ENCODE data around the gene ZNF584. TPM values are rescaled to one million over a fixed set of nuclear protein-coding genes. Genes with fewer than 3 reads are reported as not detected.
"Not testable (repeated sequence)": the region's sequence is repeated elsewhere in the genome, so short reads cannot be mapped to it uniquely, and the experiment has no call there.

The ZNF584 gene
- total and polyA plus RNA-seq, 2 experiments from 2014 or later, result 2.3 to 8.1 TPM

DNA sequence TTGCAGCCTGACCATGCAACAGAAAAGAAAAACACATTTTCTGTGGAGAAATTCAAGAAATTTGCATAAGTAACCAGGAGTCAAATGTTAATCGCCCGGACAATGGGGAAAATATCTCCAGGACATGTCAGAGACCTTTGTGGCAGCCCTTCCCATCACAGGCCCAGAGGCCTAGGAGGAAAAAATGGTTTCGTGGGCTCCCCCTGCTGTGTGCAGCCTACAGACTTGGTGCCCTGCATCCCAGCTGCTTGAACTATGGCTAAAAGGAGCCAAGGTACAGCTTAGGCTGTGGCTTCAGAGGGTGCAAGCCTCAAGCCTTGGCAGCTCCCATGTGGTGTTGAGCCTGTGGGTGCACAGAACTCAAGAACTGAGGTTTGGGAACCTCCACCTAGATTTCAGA lies 40.4 kb downstream of the ZNF584 start:
- H3F3A ChIP-seq (replicated peaks; ENCODE audit: low read depth); H3K4me2 ChIP-seq; H3K27ac Mint-ChIP-seq; H3K9me2 ChIP-seq (ENCODE audit: insufficient read depth); H4K20me1 ChIP-seq (replicated peaks; ENCODE audit: insufficient read depth); H2AFZ ChIP-seq; H3K4me3 ChIP-seq; H3K4me1 ChIP-seq (ENCODE audit: insufficient read depth); DNase-seq (ENCODE audit: low spot score); H3K4me1 Mint-ChIP-seq; H3K36me3 ChIP-seq (ENCODE audit: insufficient read depth); ATAC-seq; H3K4me3 Mint-ChIP-seq; H3K27ac ChIP-seq (ENCODE audit: low read depth); H3K79me2 ChIP-seq (replicated peaks; ENCODE audit: insufficient read depth): not testable (repeated sequence)
- peaks cover 36% of the 10 kb centered on the region for H3K27me3 Mint-ChIP-seq (ENCODE audit: insufficient read depth, low read depth, poor library complexity)
- peaks cover 20% of the 10 kb centered on the region for H3K27me3 ChIP-seq (ENCODE audit: insufficient read depth)
- peaks cover 21% of the 10 kb centered on the region for H3K36me3 Mint-ChIP-seq (ENCODE audit: low read depth)
- H3K9me3 Mint-ChIP-seq, result peaks cover 51% of the 10 kb centered on the region

DNA sequence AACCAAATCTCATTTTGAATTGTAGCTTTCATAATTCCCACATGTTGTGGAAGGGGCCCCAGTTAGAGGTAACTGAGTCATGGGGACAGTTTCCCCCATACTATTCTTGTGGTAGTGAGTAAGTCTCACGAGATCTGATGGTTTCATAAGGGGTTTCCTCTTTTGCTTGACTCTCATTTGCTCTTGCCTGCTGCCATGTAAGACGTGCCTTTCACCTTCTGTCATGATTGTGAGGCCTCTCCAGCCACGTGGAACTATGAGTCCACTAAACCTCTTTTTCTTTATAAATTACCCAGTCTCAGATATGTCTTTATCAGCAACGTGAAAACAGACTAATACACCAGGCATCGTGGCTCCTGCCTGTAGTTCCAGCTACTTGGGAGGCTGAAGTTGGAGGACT lies 41.5 kb downstream of the ZNF584 start:
- not testable (repeated sequence) for H3K9me2 ChIP-seq (ENCODE audit: insufficient read depth); H3K36me3 ChIP-seq (ENCODE audit: insufficient read depth); H3K4me1 Mint-ChIP-seq; H4K20me1 ChIP-seq (replicated peaks; ENCODE audit: insufficient read depth); H3K27ac ChIP-seq (ENCODE audit: low read depth); H3K4me3 ChIP-seq; H3K27ac Mint-ChIP-seq; H3F3A ChIP-seq (replicated peaks; ENCODE audit: low read depth); H3K4me1 ChIP-seq (ENCODE audit: insufficient read depth); ATAC-seq; DNase-seq (ENCODE audit: low spot score); H3K4me3 Mint-ChIP-seq; H3K4me2 ChIP-seq; H3K79me2 ChIP-seq (replicated peaks; ENCODE audit: insufficient read depth); H2AFZ ChIP-seq
- peaks cover 29% of the 10 kb centered on the region for H3K27me3 Mint-ChIP-seq (ENCODE audit: insufficient read depth, low read depth, poor library complexity)
- peaks cover 21% of the 10 kb centered on the region for H3K36me3 Mint-ChIP-seq (ENCODE audit: low read depth)
- H3K9me3 Mint-ChIP-seq, result peaks cover 48% of the 10 kb centered on the region
- peaks cover 20% of the 10 kb centered on the region for H3K27me3 ChIP-seq (ENCODE audit: insufficient read depth)

DNA sequence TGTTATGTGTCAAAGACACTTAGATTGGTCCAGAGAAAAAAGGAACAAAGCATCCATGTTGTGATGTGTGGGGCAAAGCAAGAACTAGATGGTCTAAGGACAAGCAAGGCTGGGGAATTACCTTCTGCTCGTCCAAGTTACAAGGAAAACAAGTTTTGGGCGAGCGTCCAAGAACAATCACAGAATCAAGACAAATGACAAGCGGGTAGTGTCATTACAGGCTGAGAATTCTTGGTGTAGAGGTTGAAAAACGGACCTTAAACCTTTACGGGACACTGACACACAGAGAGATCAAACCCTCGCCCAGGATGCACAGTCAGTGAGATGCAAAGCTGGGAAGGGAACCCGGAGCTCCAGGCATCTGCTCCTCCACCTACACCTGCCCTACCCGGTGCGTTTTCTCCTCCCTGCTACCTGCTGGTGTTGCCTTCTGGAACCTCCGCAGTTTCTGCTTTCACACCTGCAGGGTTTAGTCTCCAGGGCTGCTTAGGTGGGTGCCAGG lies 42.5 kb downstream of the ZNF584 start:
- Mint-ChIP-seq H3K27ac (no peak overlapping the region), H3K9me3 (peaks cover 48% of the 10 kb centered on the region), H3K27me3 (ENCODE audit: insufficient read depth, low read depth, poor library complexity) (peaks cover 29% of the 10 kb centered on the region), H3K4me3 (peak overlapping the region; percentile 82), H3K36me3 (ENCODE audit: low read depth) (peaks cover 21% of the 10 kb centered on the region), H3K4me1 (peaks cover 5% of the 10 kb centered on the region; the same call in 2 of the 3 replicates)
- Histone ChIP-seq H4K20me1 (replicated peaks; ENCODE audit: insufficient read depth) (no peaks in the 10 kb centered on the region), H3K27ac (ENCODE audit: low read depth) (no peak overlapping the region), H3K4me3 (peak overlapping the region; percentile 77), H2AFZ (peak overlapping the region; percentile 99), H3K4me2 (peak overlapping the region; percentile 90), H3K9me2 (ENCODE audit: insufficient read depth) (0 out of 2 replicates have a peak, but pooled peaks cover 6% of the 10 kb centered on the region), H3K79me2 (replicated peaks; ENCODE audit: insufficient read depth) (no peaks in the 10 kb centered on the region), H3K36me3 (ENCODE audit: insufficient read depth) (no peaks in the 10 kb centered on the region; the same call in 1 of the 2 replicates), H3F3A (replicated peaks; ENCODE audit: low read depth) (0 out of 2 replicates have a peak, but pooled peaks cover 3% of the 10 kb centered on the region), H3K27me3 (ENCODE audit: insufficient read depth) (peaks cover 20% of the 10 kb centered on the region), H3K4me1 (ENCODE audit: insufficient read depth) (no peaks in the 10 kb centered on the region; the same call in 1 of the 2 replicates)
- no peak for TF ChIP-seq CREB1 (CRISPR knock-in tag; IDR thresholded peaks at IDR 0.05; ENCODE audit: low read depth)
- no peak for TF ChIP-seq NANOG (IDR thresholded peaks at IDR 0.05; ENCODE audit: borderline replicate concordance)
- TF ChIP-seq EZH2phosphoT487 (IDR thresholded peaks at IDR 0.05; ENCODE audit: unreplicated experiment), result no peak
- TF ChIP-seq, protein P1, sequence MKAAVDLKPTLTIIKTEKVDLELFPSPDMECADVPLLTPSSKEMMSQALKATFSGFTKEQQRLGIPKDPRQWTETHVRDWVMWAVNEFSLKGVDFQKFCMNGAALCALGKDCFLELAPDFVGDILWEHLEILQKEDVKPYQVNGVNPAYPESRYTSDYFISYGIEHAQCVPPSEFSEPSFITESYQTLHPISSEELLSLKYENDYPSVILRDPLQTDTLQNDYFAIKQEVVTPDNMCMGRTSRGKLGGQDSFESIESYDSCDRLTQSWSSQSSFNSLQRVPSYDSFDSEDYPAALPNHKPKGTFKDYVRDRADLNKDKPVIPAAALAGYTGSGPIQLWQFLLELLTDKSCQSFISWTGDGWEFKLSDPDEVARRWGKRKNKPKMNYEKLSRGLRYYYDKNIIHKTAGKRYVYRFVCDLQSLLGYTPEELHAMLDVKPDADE (IDR thresholded peaks at IDR 0.05), result no peak
- TF ChIP-seq EZH2 (IDR thresholded peaks at IDR 0.05; ENCODE audit: low read depth, unreplicated experiment), result no peak
- TF ChIP-seq, protein P2, sequence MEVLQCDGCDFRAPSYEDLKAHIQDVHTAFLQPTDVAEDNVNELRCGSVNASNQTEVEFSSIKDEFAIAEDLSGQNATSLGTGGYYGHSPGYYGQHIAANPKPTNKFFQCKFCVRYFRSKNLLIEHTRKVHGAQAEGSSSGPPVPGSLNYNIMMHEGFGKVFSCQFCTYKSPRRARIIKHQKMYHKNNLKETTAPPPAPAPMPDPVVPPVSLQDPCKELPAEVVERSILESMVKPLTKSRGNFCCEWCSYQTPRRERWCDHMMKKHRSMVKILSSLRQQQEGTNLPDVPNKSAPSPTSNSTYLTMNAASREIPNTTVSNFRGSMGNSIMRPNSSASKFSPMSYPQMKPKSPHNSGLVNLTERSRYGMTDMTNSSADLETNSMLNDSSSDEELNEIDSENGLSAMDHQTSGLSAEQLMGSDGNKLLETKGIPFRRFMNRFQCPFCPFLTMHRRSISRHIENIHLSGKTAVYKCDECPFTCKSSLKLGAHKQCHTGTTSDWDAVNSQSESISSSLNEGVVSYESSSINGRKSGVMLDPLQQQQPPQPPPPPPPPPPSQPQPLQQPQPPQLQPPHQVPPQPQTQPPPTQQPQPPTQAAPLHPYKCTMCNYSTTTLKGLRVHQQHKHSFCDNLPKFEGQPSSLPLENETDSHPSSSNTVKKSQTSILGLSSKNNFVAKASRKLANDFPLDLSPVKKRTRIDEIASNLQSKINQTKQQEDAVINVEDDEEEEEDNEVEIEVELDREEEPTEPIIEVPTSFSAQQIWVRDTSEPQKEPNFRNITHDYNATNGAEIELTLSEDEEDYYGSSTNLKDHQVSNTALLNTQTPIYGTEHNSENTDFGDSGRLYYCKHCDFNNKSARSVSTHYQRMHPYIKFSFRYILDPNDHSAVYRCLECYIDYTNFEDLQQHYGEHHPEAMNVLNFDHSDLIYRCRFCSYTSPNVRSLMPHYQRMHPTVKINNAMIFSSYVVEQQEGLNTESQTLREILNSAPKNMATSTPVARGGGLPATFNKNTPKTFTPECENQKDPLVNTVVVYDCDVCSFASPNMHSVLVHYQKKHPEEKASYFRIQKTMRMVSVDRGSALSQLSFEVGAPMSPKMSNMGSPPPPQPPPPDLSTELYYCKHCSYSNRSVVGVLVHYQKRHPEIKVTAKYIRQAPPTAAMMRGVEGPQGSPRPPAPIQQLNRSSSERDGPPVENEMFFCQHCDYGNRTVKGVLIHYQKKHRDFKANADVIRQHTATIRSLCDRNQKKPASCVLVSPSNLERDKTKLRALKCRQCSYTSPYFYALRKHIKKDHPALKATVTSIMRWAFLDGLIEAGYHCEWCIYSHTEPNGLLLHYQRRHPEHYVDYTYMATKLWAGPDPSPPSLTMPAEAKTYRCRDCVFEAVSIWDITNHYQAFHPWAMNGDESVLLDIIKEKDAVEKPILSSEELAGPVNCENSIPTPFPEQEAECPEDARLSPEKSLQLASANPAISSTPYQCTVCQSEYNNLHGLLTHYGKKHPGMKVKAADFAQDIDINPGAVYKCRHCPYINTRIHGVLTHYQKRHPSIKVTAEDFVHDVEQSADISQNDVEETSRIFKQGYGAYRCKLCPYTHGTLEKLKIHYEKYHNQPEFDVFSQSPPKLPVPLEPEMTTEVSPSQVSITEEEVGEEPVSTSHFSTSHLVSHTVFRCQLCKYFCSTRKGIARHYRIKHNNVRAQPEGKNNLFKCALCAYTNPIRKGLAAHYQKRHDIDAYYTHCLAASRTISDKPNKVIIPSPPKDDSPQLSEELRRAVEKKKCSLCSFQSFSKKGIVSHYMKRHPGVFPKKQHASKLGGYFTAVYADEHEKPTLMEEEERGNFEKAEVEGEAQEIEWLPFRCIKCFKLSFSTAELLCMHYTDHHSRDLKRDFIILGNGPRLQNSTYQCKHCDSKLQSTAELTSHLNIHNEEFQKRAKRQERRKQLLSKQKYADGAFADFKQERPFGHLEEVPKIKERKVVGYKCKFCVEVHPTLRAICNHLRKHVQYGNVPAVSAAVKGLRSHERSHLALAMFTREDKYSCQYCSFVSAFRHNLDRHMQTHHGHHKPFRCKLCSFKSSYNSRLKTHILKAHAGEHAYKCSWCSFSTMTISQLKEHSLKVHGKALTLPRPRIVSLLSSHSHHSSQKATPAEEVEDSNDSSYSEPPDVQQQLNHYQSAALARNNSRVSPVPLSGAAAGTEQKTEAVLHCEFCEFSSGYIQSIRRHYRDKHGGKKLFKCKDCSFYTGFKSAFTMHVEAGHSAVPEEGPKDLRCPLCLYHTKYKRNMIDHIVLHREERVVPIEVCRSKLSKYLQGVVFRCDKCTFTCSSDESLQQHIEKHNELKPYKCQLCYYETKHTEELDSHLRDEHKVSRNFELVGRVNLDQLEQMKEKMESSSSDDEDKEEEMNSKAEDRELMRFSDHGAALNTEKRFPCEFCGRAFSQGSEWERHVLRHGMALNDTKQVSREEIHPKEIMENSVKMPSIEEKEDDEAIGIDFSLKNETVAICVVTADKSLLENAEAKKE (CRISPR knock-in tag; IDR thresholded peaks at IDR 0.05), result no peak
- TF ChIP-seq ZNF114 (CRISPR knock-in tag; IDR thresholded peaks at IDR 0.05), result no peak
- ATAC-seq, result peak; percentile 54
- DNase-seq (ENCODE audit: low spot score), result no peak

All from GM23338 (cell line).